ENCODE measurements around the gene ABCA9.
"Not testable (repeated sequence)": the region's sequence is repeated elsewhere in the genome, so short reads cannot be mapped to it uniquely, and the experiment has no call there.

The ABCA9 gene, protein sequence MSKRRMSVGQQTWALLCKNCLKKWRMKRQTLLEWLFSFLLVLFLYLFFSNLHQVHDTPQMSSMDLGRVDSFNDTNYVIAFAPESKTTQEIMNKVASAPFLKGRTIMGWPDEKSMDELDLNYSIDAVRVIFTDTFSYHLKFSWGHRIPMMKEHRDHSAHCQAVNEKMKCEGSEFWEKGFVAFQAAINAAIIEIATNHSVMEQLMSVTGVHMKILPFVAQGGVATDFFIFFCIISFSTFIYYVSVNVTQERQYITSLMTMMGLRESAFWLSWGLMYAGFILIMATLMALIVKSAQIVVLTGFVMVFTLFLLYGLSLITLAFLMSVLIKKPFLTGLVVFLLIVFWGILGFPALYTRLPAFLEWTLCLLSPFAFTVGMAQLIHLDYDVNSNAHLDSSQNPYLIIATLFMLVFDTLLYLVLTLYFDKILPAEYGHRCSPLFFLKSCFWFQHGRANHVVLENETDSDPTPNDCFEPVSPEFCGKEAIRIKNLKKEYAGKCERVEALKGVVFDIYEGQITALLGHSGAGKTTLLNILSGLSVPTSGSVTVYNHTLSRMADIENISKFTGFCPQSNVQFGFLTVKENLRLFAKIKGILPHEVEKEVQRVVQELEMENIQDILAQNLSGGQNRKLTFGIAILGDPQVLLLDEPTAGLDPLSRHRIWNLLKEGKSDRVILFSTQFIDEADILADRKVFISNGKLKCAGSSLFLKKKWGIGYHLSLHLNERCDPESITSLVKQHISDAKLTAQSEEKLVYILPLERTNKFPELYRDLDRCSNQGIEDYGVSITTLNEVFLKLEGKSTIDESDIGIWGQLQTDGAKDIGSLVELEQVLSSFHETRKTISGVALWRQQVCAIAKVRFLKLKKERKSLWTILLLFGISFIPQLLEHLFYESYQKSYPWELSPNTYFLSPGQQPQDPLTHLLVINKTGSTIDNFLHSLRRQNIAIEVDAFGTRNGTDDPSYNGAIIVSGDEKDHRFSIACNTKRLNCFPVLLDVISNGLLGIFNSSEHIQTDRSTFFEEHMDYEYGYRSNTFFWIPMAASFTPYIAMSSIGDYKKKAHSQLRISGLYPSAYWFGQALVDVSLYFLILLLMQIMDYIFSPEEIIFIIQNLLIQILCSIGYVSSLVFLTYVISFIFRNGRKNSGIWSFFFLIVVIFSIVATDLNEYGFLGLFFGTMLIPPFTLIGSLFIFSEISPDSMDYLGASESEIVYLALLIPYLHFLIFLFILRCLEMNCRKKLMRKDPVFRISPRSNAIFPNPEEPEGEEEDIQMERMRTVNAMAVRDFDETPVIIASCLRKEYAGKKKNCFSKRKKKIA (N-terminal part only)

DNA sequence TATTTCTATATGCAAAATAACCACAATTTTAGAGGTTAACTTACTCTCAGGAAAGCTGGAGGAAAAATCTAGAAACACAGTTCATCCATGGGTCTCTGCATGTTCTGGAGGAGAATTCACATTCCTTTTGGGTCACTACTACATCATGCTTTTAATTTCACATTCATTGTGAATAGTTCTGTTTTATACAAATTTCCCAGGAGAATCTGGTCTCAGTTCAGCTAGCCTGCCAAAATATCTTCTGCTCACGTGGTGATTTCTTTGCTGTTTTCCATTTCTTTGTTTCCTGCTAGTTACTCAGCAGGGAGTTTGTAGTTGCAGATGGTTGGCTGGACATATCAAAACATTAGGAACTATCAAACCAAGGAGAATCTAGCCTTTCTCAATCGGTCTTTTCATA, at the start of gene ABCA9:
ABCA9 (minus strand) TSS at position 106 of the 400 bp plus-strand sequence. CDS start 9,801 bp downstream, outside the sequence.
- DNase-seq (ENCODE audit: low read depth): no peak

DNA sequence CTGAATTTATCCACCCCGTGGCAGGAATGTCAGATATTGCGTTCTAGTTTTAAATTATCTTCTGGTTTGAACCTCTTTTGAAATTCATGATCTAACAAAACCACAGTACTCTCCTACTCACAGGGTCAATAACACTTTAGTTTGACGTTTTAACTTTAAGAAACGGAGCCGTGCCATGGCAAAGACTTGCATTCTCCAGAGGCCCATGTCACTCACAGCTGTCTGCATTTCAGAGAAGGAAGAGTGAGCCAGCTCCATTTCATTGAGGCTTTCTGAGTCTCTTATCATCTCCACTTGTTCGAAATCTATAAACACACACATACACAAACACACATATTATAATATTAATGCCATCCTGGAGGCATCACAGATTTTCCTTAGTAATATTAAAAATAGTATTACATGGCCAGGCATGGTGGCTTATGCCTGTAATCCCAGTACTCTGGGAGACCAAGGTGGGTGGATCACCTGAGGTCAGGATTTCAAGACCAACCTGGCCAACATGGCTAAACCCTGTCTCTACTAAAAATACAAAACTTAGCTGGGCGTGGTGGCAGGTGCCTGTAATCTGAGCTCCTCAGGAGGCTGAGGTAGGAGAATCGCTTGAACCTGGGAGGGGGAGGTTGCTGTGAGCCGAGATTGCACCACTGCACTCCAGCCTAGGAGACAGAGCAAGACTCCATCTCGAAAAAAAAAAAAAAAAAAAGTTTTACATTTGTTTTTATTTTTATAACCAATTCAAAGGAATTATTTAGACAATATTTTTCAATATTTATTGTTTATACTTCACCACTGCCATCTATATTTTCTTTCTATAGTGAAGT, 45.4 kb upstream of the ABCA9 start:
- no peak for DNase-seq (ENCODE audit: low read depth)

DNA sequence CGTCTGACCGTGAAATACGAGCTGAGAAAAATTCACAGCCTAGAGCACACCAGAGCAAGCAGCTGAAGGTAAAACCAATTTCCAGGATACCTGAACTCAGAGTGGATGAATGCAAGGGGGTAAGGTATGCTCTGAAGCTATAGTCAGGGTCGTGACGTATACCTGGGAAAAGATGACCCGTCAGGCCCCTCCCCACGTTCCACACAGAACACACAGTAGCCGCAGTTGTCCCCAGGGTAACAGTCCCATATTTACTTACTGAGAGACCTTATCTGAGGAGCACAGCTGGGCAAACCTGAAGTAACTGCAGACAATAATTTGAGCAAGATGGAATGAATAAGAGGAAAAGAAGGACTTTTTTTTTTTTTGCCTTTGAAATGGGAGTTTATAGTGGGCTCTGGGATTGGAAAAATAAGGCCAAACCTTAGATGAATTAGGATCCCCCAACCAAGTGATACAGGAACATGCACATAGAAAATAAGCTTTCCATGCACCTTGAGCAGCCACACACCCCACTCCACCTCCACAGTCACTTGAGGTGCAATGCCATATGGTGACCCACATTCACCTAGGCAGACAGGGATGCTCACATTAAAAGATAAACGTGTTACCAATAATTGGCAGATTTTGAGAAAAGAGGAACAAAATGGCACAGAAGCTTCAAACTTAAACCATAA, 43.0 kb upstream of the ABCA9 start:
- DNase-seq (ENCODE audit: low read depth): no peak

DNA sequence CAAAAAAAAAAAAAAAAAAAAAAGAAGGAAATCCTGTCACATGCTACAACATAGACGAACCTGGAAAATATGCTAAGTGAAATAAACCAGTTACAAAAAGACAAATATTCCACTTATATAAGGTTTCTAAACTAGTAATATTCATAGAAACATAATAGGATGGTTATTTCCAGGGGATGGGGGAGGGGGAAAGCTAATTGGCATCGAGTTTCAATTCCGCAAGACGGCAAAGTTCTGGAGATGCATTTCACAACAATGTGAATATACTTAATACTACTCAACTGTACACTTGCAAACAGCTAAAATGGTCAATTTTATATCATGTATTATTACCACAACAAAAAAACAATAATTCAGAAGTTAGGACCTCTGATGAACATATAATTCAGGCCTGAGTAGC, 37.9 kb upstream of the ABCA9 start:
- no peak for DNase-seq (ENCODE audit: low read depth)

DNA sequence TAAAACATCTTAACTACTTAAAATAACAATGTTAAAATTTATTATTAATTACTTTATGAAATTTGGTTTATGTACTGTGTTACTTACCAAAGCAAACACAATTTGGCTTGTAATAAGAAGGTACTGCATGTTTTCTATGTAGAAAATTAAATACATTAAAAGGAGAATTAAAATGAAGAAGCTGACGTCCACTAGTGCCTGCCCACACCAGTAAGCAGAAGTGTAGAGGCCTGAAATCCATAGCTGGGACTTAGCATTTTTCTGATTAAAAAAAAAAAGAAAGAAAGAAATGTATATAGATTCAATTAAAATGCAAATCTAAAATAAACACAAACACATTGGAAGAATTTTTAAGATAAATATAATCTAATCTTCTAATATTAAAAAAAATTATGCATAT, 35.8 kb upstream of the ABCA9 start:
- no peak for DNase-seq (ENCODE audit: low read depth)

DNA sequence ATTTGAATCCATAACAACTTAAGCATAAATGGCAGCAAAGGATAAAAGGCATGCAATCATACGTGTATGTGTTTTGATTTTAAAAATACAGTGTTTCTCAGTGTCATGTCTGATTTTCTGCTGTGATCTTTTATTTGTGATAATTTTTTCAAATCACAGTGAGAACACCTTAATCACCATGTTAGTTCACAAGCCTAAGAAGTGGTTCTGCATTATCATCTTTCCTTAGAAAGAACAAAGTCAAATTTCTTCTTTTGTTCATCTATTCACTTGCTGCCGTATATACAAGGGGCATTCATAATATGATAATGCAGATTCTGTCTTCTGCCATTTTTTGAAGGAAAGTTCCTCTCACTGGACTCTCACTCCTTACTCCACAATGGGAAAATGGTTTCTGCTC, 33.3 kb upstream of the ABCA9 start:
- no peak for DNase-seq (ENCODE audit: low read depth)

DNA sequence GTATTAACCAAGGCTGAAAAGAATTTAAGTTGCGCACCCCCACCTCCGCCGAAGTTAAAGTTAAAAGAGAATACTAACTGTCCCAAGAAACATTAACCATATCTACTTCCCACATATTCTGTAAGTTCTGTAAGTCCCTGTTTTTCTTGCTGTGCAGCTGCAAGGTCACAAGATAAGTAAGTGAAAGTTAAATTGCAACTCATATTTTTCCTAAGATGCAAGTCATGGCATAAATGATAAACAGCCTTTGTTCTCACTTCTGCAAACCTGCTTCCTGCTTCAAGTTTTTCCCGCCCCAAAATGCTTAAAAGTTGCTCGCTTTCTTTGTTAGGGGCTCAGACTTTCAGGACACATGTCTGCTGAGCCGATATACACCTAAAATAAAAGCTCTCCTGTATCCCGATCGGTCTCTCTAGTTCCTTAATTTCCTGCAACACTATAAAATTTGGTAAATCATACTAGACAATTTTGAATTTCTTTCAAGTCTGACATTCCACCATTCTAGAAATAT, 32.6 kb upstream of the ABCA9 start:
- peak; percentile 69 for DNase-seq (ENCODE audit: low read depth)

DNA sequence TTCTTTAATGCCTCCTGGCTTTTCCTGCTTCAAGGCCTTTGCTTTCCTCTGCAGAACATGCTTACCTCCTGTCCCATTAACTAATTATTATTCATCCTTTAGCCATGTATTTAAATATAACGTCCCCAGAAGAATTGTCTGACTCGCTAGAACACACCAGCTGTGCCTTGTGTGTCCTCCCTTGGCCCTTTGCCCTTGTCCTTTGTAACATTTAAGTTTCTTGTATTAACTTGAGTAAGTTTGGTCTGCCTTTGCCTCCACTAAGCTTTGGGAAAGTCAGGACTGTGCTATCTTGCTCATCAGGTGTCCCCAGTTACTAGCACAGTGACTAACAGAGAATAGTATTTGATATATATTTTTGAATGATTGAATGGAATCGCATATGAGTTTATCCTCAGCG, 29.6 kb upstream of the ABCA9 start:
- DNase-seq (ENCODE audit: low read depth): no peak

DNA sequence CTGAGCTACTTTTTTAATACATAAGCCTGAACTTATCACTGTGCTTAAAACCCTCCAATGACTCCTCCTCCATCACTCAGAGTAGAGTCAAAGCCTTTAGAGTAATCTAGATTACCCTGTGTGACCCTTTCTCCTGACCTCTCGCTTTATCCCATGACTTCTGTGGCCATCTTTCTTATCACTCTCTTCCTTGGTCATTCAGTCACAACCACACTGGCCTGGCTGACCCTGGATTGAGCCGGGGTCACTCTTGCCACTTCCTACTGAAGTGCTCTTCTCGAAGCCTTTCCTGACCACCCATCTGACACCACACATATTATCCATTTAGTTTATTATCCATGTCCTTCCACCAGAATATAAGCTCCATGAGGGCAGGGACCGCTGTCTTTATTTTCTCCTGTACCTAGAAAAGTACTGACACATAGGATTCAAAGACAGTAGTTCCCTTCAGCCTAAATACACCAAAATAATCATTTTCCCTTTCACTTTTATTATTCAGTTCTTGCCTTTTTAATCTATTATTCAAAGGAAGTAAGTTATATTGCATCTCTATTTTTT, 28.0 kb upstream of the ABCA9 start:
- DNase-seq (ENCODE audit: low read depth): no peak

DNA sequence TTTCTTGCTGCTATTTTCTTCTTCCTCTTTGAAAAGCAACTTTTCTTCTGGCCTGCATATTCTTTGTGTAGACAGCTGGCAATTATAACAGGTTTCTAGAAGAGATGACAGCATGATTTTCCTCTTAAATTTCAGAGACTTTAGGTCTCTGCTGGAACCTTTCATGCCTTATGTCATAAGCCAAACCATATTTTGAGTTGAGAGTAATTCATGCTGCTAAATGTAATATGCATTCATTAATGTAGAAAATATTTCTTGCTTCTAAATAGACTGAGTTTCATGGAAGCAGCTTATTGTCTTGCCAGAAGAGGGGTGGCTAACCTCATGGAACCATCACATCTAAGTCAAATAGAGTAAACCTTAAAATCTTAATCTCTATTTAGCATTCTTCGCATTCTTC, 25.9 kb upstream of the ABCA9 start:
- no peak for DNase-seq (ENCODE audit: low read depth)

DNA sequence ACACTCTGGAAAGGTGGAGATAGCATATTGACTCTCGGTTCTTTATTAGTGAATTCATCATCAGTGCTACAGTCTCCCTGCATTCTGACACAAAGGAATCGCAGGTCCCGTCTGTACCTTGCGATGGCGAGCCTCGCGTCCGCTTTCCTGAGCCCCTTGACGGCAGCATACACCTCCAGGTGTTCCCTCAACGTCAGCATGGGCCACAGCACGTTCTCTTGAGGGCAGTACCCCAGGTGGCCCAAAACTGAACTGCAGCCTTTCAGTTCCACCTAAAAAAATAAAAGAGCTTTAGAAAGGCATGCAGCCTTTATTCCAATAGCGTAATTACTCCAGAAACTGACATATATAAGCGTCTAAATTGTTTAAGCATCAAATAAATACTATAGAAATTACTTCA, 24.2 kb upstream of the ABCA9 start:
- peak; percentile 16 for DNase-seq (ENCODE audit: low read depth)

DNA sequence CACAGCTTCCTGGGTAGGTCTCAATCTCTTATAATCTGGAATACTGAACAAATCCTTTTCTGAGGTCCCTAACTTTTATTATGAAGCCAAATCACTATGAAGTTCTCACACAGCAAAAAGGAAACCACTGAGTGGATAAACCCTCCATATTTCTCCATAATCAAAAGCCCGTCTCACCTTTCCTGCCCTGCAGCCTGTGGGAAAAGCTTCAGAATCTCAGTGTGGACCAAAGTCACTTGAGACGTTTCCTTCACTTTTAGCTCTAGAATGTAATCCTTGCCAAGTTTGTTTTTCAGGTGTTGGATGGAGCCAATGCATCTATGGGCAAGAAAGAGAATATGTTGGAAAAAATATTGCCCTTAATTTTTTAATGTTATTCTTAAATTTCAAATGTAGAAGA, 22.0 kb upstream of the ABCA9 start:
- DNase-seq (ENCODE audit: low read depth): no peak

DNA sequence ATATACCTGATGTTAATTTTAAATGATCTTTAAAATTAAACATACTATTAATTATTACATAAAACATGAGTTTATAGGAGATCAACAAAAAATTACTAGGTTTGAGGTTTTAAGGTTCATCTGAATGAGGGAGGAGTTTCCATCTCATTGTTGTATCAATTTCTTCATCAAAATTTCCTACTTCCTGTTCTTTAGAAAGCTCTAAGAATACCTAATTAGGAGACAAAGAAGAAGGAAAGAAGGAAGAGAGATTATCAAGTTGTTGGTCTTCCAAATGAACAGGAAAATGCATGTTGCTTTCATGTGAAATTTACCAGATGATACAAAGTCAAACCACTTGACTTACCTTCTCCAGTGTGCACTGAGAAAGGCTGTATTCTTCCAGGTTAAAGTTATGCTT, 18.1 kb upstream of the ABCA9 start:
- DNase-seq (ENCODE audit: low read depth): no peak

DNA sequence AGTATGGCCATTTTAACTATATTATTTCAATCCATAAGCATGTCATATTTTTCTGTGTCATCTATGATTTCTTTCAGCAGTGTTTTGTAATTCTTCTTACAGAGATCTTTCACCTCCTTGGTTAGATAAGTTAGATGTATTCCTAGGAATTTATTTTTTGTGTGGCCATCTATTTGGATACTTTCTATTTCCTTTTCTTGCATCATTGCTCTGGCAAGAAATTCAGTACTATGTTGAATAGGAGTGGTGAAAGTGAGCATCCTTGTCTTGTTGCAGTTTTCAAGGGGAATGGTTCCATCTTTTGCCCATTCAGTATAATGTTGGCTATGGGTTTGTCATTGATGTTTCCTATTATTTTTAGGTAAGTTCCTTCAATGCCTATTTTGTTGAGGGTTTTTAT, 15.1 kb upstream of the ABCA9 start:
- DNase-seq (ENCODE audit: low read depth): no peak

DNA sequence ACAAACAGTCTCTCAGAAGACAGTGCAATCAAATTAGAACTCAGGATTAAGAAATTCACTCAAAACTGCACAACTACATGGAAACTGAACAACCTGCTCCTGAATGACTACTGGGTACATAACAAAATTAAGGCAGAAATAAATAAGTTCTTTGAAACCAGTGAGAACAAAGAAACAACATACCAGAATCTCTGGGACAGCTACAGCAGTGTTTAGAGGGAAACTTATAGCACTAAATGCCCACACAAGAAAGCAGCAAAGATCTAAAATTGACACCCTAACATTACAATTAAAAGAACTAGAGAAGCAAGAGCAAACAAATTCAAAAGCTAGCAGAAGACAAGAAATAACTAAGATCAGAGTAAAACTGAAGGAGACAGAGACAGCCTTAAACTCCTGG, 12.7 kb upstream of the ABCA9 start:
- not testable (repeated sequence) for DNase-seq (ENCODE audit: low read depth)

DNA sequence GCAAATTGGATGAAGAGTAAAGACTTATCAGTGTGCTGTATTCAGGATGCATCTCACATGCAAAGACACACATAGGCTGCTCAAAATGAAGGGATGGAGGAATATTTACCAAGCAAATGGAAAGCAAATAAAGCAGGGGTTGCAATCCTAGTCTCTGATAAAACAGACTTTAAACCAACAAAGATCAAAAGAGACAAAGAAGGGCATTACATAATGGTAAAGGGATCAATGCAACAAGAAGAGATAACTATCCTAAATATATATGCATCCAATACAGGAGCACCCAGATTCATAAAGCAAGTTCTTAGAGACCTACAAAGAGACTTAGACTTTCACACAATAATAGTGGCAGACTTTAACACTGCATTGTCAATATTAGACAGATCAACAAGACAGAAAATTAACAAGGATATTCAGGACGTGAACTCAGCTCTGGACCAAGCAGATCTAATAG, 12.1 kb upstream of the ABCA9 start:
- not testable (repeated sequence) for DNase-seq (ENCODE audit: low read depth)

DNA sequence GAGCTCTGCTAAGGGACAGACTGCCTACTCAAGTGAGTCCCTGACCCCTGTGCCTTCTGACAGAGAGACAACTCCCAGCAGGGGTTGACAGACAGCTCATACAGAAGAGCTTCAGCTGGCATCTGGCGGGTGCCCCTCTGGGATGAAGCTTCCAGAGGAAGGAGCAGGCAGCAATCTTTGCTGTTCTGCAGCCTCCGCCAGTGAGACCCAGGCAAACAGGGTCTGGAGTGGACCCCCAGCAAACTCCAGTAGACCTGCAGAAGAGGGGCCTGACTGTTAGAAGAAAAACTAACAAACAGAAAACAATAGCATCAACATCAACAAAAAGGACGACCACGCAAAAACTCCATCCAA, 10.5 kb upstream of the ABCA9 start:
- not testable (repeated sequence) for DNase-seq (ENCODE audit: low read depth)

DNA sequence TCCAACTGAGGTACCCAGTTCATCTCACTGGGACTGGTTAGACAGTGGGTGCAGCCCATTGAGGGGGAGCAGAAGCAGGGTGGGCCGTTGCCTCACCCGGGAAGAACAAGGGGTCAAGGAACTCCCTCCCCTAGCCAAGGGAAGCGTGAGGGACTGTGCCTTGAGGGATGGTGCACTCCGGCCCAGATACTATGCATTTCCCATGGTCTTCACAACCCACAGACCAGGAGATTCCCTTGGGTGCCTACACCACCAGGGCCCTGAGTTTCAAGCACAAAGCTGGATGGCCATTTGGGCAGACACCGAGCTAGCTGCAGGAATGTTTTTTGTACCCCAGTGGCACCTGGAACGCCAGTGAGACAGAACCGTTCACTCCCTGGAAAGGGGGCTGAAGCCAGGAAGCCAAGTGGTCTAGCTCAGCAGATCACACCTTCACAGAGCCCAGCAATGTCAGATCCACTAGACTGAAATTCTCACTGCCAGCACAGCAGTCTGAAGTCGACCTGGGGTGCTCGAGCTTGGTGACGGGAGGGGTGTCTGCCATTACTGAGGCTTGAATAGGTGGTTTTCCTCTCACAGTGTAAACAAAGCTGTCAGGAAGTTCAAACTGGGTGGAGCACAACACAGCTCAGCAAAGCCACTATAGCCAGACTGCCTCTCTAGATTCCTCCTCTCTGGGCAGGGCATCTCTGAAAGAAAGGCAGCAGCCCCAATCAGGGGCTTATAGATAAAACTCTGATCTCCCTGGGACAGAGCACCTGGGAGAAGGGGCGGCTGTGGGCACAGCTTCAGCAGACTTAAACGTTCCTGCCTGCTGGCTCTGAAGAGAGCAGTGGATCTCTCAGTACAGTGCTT, 9.9 kb upstream of the ABCA9 start:
- DNase-seq (ENCODE audit: low read depth): not testable (repeated sequence)

DNA sequence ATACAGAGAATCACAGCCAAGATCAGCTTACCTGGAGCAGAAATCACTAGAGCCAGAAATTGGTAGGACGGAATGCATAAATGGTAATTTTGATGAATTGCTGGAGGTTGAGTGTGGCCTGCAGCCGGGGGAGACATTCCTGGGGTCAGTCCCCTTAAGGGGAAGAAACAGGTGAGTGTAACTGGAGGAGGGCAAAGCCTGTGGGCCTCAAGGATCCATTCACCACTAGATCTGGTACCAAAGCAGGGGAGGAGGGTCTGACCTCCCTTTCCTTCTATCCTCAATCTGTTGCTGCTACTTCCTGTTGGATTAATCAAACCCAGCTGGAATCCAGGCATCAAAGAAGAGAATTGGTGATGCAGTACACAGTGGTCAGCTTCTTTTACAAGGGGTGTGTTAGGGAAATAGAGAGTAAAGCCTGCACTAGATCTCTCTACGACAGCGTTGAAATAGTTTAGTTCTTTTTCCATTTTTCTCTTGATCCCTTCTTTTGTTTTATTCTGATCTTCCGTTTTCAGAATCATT, 8.6 kb upstream of the ABCA9 start:
- DNase-seq (ENCODE audit: low read depth): no peak
